Left ventricle myocardium inferior (tissue), 1 donor: Measurements from ENCODE around the gene RPA3. TPM values are rescaled to one million over a fixed set of nuclear protein-coding genes. Genes with fewer than 3 reads are reported as not detected.

Source experiments
- DNase-seq: peaks from one replicate; pipeline ENCODE4 v3.0.0-alpha.2; 2020
- H3K27ac ChIP-seq: fragments of 200-600 bp; replicated peaks from 2 replicates; pipeline ENCODE4 v1.8.0; 2021
- H3K27me3 ChIP-seq: fragments of 200-600 bp; 2 replicates; pipeline ENCODE4 v1.8.0; 2021; ENCODE audit warnings: low read depth
- H3K36me3 ChIP-seq: fragments of 200-600 bp; 2 replicates; pipeline ENCODE4 v1.8.0; 2021
- H3K4me1 ChIP-seq: fragments of 200-600 bp; 2 replicates; pipeline ENCODE4 v1.8.0; 2021
- H3K4me3 ChIP-seq: fragments of 200-600 bp; 2 replicates; pipeline ENCODE4 v1.8.0; 2021; ENCODE audit warnings: mild to moderate bottlenecking, moderate library complexity
- H3K9me3 ChIP-seq: fragments of 200-600 bp; replicated peaks from 2 replicates; pipeline ENCODE4 v1.8.0; 2021
- CTCF ChIP-seq: fragments of 200-600 bp; IDR thresholded peaks from 2 replicates; pipeline ENCODE4 v1.8.0; 2021; ENCODE audit warnings: antibody characterized with exemption, mild to moderate bottlenecking, borderline replicate concordance
- intact Hi-C: fragments of 100-400 bp; cut with micrococcal nuclease; formaldehyde crosslinking; loops from one replicate; pipeline ENCODE4 v1.11.0; 2022
- total RNA-seq: library from RNA; stranded (reverse); fragmentation: NEBNext Ultra II Directional; extraction: Animal tissue kit (Norgen Biotek cat#: 25700); gene quantifications from one replicate; pipeline ENCODE4 v1.2.1, GENCODE V29; 2021
- donor health status: DM: no; HTN: yes; CAD: no; lungs with severe emphysema.

The RPA3 gene
- total RNA-seq, 1 donor from 2014 or later, result 21.1 TPM

DNA sequence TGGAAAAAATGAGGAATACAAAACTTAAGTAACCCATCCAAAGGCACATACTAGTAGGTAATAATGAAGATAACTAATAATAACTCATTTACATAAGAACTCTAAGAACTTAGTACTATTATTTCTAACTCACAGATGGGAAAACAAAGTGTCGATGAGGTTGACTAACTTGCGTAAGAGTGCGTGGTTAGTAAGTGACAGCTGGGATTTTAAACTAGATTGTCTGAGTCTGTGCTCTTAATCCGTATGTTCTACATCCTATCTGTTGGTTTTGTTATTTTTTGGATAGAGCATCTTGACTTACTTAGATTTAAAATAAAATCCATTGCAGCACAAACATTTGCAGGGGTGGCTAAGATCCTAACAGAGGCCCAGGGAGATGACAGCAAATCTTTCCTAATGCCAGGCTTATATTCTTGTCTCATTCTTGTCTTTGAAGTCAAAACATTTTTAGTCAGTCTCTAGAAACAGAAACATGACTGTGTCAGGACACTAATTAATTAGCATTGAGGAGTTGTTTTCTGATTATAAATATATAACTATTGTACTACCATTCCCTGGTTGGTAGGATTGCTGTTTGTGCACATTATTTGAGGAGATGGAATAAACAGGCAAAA lies 11.7 kb downstream of the RPA3 start:
- Histone ChIP-seq H3K27ac (no peak overlapping the region), H3K36me3 (no peaks in the 10 kb centered on the region), H3K4me3 (no peak overlapping the region), H3K9me3 (no peaks in the 10 kb centered on the region), H3K27me3 (no peaks in the 10 kb centered on the region), H3K4me1 (peaks cover 67% of the 10 kb centered on the region)
- intact Hi-C loops, result no loop called here
- no peak for TF ChIP-seq CTCF
- no peak for DNase-seq

- Histone ChIP-seq H3K9me3 (no peaks in the 10 kb centered on the region), H3K27me3 (no peaks in the 10 kb centered on the region), H3K4me1 (peaks cover 73% of the 10 kb centered on the region), H3K4me3 (no peak overlapping the region), H3K36me3 (no peaks in the 10 kb centered on the region), H3K27ac (no peak overlapping the region)
- intact Hi-C loops, result no loop called here
- no peak for TF ChIP-seq CTCF
- DNase-seq, result no peak
Observed at GRCh38 chr7:7706101-7706511, 12.3 kb downstream of the RPA3 start.

- no peak for DNase-seq
- Histone ChIP-seq H3K4me1 (peaks cover 80% of the 10 kb centered on the region), H3K27ac (no peak overlapping the region), H3K9me3 (no peaks in the 10 kb centered on the region), H3K36me3 (no peaks in the 10 kb centered on the region), H3K4me3 (no peak overlapping the region), H3K27me3 (no peaks in the 10 kb centered on the region)
- no peak for TF ChIP-seq CTCF
- intact Hi-C loops, result no loop called here
Observed at GRCh38 chr7:7705318-7705717, 13.1 kb downstream of the RPA3 start.

DNA sequence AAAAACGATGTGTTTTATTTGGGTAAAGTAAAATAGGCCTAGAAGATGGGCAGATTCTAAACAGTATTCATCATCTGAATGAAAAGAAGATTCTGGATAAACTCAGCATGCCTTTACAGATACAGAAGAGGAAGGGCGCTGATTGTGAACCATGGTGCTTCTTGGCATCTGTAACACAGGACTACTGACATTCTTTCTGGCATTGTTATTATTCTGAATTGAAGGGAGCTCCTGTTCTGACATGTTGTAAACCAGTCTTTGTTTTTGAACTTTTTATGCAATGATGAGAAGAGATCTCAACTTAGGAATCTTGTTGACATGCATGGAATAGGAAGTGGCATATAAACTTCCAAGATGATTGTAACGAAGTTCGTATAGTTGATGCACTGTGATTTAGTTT lies 13.5 kb downstream of the RPA3 start:
- no peak for DNase-seq
- Histone ChIP-seq H3K36me3 (no peaks in the 10 kb centered on the region), H3K27ac (no peak overlapping the region), H3K4me3 (no peak overlapping the region), H3K27me3 (no peaks in the 10 kb centered on the region), H3K4me1 (peaks cover 84% of the 10 kb centered on the region), H3K9me3 (no peaks in the 10 kb centered on the region)
- intact Hi-C loops, result no loop called here
- no peak for TF ChIP-seq CTCF

- TF ChIP-seq CTCF, result no peak
- Histone ChIP-seq H3K27ac (no peak overlapping the region), H3K36me3 (no peaks in the 10 kb centered on the region), H3K9me3 (no peaks in the 10 kb centered on the region), H3K4me1 (peaks cover 89% of the 10 kb centered on the region), H3K27me3 (no peaks in the 10 kb centered on the region), H3K4me3 (no peak overlapping the region)
- DNase-seq, result no peak
- intact Hi-C loops, result no loop called here
Observed at GRCh38 chr7:7703427-7703826, 15.0 kb downstream of the RPA3 start.

DNA sequence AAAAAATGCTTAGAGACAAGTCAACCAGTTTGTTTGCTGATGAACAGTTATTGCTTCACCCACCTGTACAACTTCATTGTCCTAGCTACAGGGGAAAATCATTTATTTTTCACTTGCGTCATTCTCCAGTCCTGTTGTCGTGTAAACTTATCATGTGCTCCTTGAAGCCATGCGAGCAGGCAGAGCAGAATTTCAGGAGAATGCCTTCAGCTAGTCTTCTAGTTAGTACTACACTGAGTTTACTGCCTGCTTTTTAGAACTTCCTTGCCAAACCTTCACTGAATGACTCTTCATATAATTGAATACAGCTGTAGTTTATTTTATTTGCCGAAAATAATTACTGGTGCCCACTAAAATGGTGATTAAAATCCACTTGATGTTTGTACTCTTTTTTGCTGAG lies 15.6 kb downstream of the RPA3 start:
- H3K27me3 ChIP-seq, result no peaks in the 10 kb centered on the region
- intact Hi-C loops, result no loop called here
- DNase-seq, result no peak
- H3K27ac ChIP-seq, result peak overlapping the region; percentile 24
- H3K9me3 ChIP-seq, result no peaks in the 10 kb centered on the region
- H3K4me3 ChIP-seq, result no peak overlapping the region
- H3K36me3 ChIP-seq, result no peaks in the 10 kb centered on the region
- TF ChIP-seq CTCF, result no peak
- peaks cover 89% of the 10 kb centered on the region for H3K4me1 ChIP-seq
